ENCODE measurements around the gene LIFR.

Gene LIFR

GRCh38 chr5:38509185-38509584, 47.3 kb downstream of the LIFR start:
- DNase-seq, result no peak

DNA sequence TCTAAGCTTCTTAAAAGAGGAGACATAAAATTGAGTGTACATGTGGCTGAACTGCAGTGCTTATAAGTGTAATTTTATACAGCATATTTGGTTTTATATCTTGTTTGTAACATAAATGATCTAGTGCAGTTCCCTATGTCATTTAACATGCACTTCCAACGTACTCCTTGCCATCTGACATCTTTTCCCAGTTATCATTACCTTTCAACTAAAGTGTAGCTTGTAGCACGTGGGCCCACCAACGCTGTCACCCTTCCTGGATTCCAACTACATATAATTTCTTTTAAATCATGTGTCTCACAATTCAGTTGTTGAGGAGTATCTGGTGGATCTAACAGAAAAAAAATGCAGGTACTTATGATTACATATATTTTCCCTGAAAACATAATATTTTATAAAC, 50.1 kb downstream of the LIFR start:
- no peak for DNase-seq

- no peak for DNase-seq
These were observed 55.7 kb downstream of the LIFR start for GRCh38 chr5:38500573-38501260.

DNA sequence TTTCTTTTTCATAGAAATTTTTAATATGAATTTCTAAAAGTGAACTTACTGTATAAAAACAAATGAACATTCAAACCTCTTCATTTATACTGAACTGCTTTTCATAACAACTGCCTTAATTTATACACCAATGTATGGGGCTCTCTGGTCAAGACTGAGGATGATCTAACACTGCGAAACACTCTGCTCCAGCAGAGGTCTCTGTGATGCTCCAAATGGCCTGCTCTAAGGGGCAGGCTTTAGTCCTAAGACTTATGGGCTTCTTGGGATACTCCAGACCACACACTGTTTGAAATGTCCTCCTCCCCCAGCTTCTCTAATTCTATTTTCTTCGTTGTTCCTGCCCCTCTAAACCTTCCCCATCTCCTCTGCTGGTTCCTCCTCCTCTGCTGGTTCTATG, 58.5 kb downstream of the LIFR start:
- no peak for DNase-seq

- DNase-seq, result no peak
These were observed 61.7 kb downstream of the LIFR start for GRCh38 chr5:38494763-38495162.

DNA sequence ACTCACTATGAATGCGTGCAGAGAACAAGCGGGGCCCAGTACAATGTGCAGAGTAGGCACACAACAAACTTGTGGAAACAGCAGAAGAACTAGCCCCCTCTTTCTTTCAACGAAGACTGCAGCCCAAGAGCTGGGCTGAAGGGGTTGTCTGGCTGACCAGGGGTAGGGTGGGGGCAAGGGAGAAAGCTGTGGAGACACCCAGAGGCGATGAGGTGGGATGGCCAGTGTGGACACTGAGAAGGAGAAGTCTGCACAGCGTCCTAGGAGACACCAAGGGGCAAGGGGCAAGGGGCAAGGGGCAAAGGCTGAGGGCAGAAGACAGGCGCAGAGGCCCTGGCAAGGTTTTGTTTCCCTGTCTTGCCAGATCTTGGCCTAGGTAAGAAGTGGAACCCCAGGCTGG, 62.3 kb downstream of the LIFR start:
- no peak for DNase-seq

GRCh38 chr5:38483805-38484398, 72.5 kb downstream of the LIFR start:
- no peak for DNase-seq

- no peak for DNase-seq
These were observed 77.0 kb downstream of the LIFR start for GRCh38 chr5:38479315-38479904.

- no peak for DNase-seq
These were observed 77.6 kb downstream of the LIFR start for GRCh38 chr5:38478878-38479277.

GRCh38 chr5:38478166-38478565, 78.3 kb downstream of the LIFR start:
- no peak for DNase-seq

DNA sequence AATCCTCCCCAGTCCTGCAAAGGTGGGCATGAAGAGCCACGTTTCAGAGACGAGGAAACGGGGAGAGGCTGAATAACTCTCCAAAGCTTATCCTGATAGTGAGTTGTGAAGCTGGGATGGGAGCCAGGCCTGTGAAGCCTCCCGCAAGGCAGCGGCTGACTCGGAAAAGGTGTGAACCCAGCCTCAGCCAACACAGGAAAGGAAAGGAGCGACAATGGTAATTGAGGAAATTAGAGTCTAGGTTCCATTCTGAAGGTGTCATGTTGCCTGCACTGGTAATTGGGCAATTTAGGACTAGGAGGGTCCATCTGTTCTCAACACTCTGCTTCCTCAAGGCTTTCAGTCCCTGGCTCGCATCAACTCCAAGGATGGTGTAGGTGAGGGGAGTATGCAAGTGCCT, 83.4 kb downstream of the LIFR start:
- DNase-seq, result no peak

- no peak for DNase-seq
These were observed 83.9 kb downstream of the LIFR start for GRCh38 chr5:38472541-38472940.

- no peak for DNase-seq
These were observed 84.7 kb downstream of the LIFR start for GRCh38 chr5:38471709-38472108.

DNA sequence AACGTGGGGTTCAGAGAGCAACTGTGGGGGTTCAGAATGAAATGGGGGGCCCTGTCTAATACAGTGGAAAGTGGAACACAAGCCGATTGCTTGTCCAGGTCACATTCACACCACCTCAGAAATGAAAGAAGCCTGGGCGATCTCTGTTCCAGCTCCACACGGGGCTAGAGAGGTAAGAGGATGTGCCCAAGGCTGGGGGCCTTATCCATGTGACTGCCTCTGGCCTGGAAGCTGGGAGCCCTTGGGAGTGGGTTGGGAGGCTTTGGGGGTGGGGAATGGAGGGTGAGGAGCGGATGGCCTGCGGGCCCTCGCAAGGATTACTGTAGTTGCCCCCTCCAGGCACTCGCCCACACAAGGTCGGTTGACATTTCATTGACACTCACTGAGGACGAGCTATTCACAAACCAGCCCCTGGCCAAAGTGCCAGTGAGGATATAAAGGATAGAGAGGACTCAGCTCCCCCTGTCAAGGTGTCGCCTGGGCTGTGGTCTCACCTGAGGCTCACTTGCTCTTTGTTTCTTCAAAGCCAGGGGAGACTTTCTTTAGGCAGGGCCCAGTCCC, 86.7 kb downstream of the LIFR start:
- no peak for DNase-seq

GRCh38 chr5:38468978-38469706, 87.3 kb downstream of the LIFR start:
- DNase-seq, result no peak

DNA sequence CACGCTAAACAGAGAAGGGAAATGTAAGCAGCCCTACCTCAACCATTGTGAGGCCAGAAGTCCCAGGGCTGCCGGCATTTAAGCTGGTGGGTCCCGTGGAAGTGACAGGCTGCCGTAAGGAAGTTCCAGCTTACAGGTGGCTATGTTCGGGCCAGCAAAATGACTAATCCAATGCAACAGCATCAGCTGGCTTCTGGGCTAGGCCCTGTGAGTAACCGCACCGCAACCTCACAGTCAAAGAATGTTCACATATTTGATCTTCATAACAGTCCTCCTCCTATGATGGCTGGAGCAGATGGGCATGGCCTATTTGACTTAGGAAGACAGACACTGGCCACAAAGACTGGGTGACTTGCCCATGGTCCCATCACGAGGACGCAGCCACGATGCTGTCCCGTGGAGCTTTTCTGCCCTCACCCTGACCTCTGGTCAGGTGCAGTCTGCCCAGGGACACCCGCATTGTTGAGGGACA, 88.2 kb downstream of the LIFR start:
- no peak for DNase-seq

DNA sequence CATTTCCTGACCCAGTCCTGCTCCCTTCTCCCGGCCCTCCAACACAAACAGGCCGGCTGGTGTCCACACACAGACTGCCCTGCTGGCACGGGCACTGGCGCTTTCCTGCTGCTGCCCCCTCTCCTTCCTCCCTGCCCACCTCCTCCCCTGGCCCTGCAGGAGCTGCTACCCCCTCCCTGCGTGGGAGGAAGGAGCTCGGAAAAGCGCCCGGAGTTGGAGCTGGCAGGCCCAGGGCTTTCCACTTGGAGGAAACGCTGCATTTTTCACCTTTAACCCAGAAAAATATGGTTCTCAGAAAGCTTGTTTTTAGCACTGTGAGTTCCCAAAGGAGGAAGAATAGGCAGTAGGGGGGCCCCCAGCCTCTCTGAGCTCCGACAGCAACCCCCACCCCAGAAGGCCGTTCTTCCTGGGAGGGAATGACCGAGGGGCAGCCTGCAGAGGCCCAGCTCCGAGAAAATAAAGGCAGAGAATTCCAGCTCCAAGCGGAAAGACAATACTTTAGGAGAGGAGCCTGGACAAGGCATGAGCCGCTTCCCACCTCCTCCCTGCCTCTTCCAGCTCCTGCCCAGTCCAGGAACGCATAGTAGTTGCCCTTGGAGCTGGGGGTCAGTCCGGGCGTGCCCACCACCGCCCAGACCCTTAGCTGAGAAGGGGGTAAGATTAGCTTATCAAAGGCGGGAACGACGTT, 88.9 kb downstream of the LIFR start:
- DNase-seq, result no peak

- no peak for DNase-seq
These were observed 89.8 kb downstream of the LIFR start for GRCh38 chr5:38466424-38467189.

DNA sequence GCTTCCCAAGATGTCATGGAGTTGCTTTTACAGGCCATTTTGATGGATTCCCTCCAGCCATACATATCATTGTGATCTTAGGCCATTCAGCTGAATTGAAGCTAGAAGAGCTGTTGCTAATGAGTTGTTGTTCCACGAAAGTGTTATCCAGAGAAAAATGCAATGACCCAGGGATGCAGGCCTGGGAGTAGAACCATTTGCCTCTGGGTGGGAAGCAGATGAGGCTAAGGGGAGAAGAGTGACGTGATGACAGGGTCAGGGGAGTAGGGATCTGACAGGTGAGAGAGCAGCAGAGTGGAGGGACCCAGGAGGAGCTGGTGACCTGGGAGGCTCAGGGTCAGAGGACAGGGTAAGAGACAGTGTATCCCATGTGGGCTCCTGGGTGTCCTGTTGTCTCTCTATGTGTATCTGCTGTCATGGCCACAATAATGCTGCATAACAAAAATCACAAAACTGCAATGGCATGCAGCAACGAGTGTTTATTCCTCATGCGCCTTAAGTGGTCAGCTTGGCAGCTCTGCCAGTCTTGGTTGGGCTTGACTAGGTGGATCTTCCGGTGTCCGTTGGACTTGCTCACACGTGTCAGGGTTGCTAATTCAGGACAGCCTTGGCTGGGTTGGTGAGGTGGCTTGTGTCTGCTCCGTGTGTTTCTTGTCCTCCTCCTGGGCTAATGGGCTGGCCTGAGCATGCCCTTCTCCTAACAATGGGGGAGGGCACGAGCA, 90.6 kb downstream of the LIFR start:
- no peak for DNase-seq

DNA sequence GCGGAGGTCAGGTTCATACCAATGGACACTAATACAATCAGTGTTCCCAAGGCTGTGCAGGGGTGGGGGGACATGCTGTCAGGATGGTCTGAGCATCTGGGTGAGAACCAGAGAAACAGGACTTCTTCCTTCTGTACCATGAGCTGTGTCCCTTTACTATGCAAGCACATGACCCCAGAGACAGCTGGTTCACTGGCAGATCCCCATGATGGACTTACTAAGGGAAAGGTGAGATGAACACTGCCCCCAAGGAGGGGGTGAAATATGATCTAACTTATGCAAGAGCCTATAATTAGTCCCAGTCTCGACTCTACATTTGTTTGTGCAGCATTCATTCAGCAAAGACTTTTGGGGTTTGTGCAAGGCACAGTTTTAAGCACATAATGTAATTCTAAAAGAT, 91.4 kb downstream of the LIFR start:
- DNase-seq, result no peak

All from T-helper 1 cell (primary cell).